ENCODE data around the gene F13A1.

F13A1 gene

GRCh38 chr6:6256886-6257285 is 63.6 kb downstream of the F13A1 start:
- no peak for ATAC-seq
- TF ChIP-seq RARB (CRISPR knock-in tag; IDR thresholded peaks at IDR 0.05) (no peak), CSDC2 (CRISPR knock-in tag; IDR thresholded peaks at IDR 0.05) (no peak), TOX (CRISPR knock-in tag; IDR thresholded peaks at IDR 0.05; ENCODE audit: borderline replicate concordance) (no peak), ESRRG (CRISPR knock-in tag; IDR thresholded peaks at IDR 0.05) (no peak)
- TF ChIP-seq, protein P1, sequence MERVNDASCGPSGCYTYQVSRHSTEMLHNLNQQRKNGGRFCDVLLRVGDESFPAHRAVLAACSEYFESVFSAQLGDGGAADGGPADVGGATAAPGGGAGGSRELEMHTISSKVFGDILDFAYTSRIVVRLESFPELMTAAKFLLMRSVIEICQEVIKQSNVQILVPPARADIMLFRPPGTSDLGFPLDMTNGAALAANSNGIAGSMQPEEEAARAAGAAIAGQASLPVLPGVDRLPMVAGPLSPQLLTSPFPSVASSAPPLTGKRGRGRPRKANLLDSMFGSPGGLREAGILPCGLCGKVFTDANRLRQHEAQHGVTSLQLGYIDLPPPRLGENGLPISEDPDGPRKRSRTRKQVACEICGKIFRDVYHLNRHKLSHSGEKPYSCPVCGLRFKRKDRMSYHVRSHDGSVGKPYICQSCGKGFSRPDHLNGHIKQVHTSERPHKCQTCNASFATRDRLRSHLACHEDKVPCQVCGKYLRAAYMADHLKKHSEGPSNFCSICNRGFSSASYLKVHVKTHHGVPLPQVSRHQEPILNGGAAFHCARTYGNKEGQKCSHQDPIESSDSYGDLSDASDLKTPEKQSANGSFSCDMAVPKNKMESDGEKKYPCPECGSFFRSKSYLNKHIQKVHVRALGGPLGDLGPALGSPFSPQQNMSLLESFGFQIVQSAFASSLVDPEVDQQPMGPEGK (CRISPR knock-in tag; IDR thresholded peaks at IDR 0.05; ENCODE audit: borderline replicate concordance): no peak

- TF ChIP-seq ZNF70 (CRISPR knock-in tag; IDR thresholded peaks at IDR 0.05): no peak
- TF ChIP-seq TOX (CRISPR knock-in tag; IDR thresholded peaks at IDR 0.05; ENCODE audit: borderline replicate concordance): no peak
- TF ChIP-seq BACH2 (CRISPR knock-in tag; IDR thresholded peaks at IDR 0.05; ENCODE audit: borderline replicate concordance): no peak
- no peak for TF ChIP-seq POU6F1 (CRISPR knock-in tag; IDR thresholded peaks at IDR 0.05; ENCODE audit: borderline replicate concordance, low read depth)
- no peak for TF ChIP-seq ZFP30 (CRISPR knock-in tag; IDR thresholded peaks at IDR 0.05)
- TF ChIP-seq OSR1 (CRISPR knock-in tag; IDR thresholded peaks at IDR 0.05): no peak
- TF ChIP-seq CSDC2 (CRISPR knock-in tag; IDR thresholded peaks at IDR 0.05): no peak
- ATAC-seq: no peak
Measured at GRCh38 chr6:6256259-6256658, 64.2 kb downstream of the F13A1 start.

- TF ChIP-seq ZNF8 (CRISPR knock-in tag; IDR thresholded peaks at IDR 0.05): no peak
- no peak for TF ChIP-seq TCF4 (CRISPR knock-in tag; IDR thresholded peaks at IDR 0.05; ENCODE audit: borderline replicate concordance)
- TF ChIP-seq, protein P2, sequence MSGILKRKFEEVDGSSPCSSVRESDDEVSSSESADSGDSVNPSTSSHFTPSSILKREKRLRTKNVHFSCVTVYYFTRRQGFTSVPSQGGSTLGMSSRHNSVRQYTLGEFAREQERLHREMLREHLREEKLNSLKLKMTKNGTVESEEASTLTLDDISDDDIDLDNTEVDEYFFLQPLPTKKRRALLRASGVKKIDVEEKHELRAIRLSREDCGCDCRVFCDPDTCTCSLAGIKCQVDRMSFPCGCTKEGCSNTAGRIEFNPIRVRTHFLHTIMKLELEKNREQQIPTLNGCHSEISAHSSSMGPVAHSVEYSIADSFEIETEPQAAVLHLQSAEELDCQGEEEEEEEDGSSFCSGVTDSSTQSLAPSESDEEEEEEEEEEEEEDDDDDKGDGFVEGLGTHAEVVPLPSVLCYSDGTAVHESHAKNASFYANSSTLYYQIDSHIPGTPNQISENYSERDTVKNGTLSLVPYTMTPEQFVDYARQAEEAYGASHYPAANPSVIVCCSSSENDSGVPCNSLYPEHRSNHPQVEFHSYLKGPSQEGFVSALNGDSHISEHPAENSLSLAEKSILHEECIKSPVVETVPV (CRISPR knock-in tag; IDR thresholded peaks at IDR 0.05): no peak
- no peak for TF ChIP-seq ARNTL (CRISPR knock-in tag; IDR thresholded peaks at IDR 0.05; ENCODE audit: borderline replicate concordance, low read depth)
- TF ChIP-seq, protein P3, sequence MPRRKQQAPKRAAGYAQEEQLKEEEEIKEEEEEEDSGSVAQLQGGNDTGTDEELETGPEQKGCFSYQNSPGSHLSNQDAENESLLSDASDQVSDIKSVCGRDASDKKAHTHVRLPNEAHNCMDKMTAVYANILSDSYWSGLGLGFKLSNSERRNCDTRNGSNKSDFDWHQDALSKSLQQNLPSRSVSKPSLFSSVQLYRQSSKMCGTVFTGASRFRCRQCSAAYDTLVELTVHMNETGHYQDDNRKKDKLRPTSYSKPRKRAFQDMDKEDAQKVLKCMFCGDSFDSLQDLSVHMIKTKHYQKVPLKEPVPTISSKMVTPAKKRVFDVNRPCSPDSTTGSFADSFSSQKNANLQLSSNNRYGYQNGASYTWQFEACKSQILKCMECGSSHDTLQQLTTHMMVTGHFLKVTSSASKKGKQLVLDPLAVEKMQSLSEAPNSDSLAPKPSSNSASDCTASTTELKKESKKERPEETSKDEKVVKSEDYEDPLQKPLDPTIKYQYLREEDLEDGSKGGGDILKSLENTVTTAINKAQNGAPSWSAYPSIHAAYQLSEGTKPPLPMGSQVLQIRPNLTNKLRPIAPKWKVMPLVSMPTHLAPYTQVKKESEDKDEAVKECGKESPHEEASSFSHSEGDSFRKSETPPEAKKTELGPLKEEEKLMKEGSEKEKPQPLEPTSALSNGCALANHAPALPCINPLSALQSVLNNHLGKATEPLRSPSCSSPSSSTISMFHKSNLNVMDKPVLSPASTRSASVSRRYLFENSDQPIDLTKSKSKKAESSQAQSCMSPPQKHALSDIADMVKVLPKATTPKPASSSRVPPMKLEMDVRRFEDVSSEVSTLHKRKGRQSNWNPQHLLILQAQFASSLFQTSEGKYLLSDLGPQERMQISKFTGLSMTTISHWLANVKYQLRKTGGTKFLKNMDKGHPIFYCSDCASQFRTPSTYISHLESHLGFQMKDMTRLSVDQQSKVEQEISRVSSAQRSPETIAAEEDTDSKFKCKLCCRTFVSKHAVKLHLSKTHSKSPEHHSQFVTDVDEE (CRISPR knock-in tag; IDR thresholded peaks at IDR 0.05): no peak
- TF ChIP-seq TOX (CRISPR knock-in tag; IDR thresholded peaks at IDR 0.05; ENCODE audit: borderline replicate concordance): no peak
- TF ChIP-seq ISL1 (CRISPR knock-in tag; IDR thresholded peaks at IDR 0.05): no peak
- no peak for ATAC-seq
Measured at GRCh38 chr6:6251555-6252280, 68.7 kb downstream of the F13A1 start.

DNA sequence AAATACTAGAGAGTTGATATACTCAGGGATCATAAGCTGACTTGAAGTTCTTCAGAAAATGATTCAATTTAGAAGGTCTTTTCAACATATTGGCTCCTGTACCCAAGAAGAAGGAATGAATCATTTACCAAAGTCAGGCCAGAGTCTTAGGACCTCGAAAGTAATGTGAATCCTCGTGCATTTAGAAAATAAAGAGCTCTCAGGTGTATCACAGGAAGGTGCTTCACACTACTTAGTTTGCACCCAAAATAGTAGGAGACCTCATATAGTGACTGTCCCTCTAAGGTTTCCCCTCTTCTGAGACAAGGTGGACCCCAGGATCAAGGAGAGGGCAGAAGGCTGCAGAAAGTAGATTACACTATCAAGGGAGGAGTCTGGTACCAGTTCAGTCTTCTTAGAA is 71.8 kb downstream of the F13A1 start:
- TF ChIP-seq, protein P1 (CRISPR knock-in tag; IDR thresholded peaks at IDR 0.05; ENCODE audit: borderline replicate concordance): no peak
- TF ChIP-seq ESRRG (CRISPR knock-in tag; IDR thresholded peaks at IDR 0.05) (no peak), TOX (CRISPR knock-in tag; IDR thresholded peaks at IDR 0.05; ENCODE audit: borderline replicate concordance) (no peak), ZNF8 (CRISPR knock-in tag; IDR thresholded peaks at IDR 0.05) (no peak), ZNF565 (CRISPR knock-in tag; conservative IDR thresholded peaks at IDR 0.05; ENCODE audit: low read depth) (no peak), ARNTL (CRISPR knock-in tag; IDR thresholded peaks at IDR 0.05; ENCODE audit: borderline replicate concordance, low read depth) (no peak), PPARA (CRISPR knock-in tag; IDR thresholded peaks at IDR 0.05; ENCODE audit: borderline replicate concordance) (no peak), ZFP30 (CRISPR knock-in tag; IDR thresholded peaks at IDR 0.05) (no peak), OSR1 (CRISPR knock-in tag; IDR thresholded peaks at IDR 0.05) (no peak)
- no peak for ATAC-seq

Measured in SK-N-SH treated with all-trans-retinoic acid at 6 μM for 48 hours (cell line).